NCI-H345 treated with DMSO at 0.1 percent for 48 hours (cell line): ENCODE data around the gene CDH12.
"Not testable (repeated sequence)": the region's sequence is repeated elsewhere in the genome, so short reads cannot be mapped to it uniquely, and the experiment has no call there.

Experiments used
- DNase-seq: peaks from one replicate; lab custom pipeline; 2025; ENCODE audit not compliant: unreplicated experiment; lab: John Stamatoyannopoulos, UW

CDH12 gene

DNA sequence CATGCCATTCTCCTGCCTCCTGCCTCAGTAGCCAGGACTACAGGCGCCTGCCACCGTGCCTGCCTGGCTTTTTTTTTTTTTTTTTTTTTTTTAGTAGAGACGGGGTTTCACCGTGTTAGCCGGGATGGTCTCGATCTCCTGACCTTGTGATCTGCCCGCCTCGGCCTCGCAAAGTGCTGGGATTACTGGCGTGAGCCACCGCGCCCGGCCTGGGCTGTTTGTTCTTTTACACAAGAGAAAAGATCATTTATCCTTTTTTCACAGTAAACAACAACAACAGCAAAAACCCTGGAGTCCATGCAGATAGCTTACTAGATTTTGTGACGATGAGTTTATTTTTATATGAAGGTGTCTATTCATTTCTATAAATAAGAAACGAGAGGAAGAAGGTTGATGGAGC is 538.1 kb downstream of the CDH12 start:
- DNase-seq: not testable (repeated sequence)

- DNase-seq: no peak
These were observed 538.6 kb downstream of the CDH12 start for GRCh38 chr5:22314548-22314947.

DNA sequence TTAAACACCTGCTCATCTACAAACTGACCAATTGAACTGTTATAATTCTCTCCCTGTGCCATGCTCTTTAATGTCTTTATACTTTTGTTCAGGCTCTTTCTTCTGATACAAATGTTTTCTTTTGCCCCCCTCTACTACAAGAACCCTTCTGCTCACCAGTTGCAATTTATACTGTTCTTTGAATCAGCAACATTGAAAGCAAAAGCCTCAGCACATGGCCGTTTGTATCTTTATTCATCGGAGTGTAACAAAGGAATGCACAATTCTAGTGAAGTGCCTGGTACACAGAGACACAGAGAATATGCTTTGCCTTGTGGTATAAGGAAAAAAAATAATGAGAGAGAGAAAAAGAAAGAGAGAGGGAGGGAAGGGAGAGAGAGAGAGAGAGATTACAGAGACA is 547.1 kb downstream of the CDH12 start:
- no peak for DNase-seq

DNA sequence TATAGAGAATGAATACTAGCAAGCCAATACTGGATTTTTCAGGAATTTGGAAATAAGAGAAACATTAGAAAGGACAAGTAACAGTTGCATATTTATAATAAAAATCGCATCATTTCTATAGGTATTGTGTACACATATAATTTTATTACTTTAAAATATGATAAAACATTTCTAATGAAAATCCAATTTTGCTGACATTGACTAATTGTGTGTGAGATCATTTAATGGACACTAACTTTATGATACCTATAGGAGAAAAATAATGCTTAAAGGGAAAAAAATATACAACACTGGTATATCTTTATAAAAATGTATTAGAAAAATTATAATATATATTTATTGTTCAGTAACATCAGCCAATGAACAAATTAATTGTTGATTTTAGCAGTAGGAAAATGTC is 557.3 kb downstream of the CDH12 start:
- no peak for DNase-seq

DNA sequence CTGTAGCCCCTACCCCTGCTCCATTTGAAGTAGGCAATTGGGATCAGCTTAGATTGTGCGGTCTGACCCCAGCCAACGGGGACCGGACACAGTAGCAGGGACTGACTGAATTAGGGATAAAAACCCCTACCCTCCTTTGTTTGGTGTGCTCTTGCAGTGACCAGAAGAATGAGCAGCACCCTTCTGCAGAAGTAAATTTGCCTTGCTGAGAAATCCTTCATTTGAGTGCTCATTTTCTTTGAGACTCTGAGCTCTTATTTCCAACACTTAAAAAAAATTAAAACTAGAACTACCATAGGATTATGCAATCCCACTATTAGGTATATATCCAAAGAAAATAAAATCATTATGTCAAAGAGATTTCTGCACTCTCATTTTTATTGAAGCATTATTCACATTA is 560.0 kb downstream of the CDH12 start:
- DNase-seq: no peak

- DNase-seq: no peak
These were observed 575.0 kb downstream of the CDH12 start for GRCh38 chr5:22278164-22278563.

- no peak for DNase-seq
These were observed 576.1 kb downstream of the CDH12 start for GRCh38 chr5:22277006-22277405.

DNA sequence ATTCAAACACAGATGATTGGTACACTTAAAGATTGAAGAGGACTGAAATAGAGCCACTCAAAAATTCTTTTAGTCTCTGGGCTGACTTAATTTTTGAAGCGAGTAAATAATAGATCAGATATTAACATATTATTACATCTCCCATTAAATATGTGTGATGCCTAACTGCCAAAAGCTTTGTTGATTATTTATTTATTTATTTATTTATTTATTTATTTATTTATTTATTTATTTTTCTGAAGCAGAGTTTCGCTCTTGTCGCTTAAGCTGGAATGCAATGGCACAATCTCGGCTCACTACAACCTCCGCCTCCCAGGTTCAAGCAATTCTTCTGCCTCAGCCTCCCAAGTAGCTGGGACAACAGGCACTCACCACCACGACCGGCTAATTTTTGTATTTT is 587.3 kb downstream of the CDH12 start:
- not testable (repeated sequence) for DNase-seq

GRCh38 chr5:22258139-22258538 is 595.0 kb downstream of the CDH12 start:
- DNase-seq: no peak

DNA sequence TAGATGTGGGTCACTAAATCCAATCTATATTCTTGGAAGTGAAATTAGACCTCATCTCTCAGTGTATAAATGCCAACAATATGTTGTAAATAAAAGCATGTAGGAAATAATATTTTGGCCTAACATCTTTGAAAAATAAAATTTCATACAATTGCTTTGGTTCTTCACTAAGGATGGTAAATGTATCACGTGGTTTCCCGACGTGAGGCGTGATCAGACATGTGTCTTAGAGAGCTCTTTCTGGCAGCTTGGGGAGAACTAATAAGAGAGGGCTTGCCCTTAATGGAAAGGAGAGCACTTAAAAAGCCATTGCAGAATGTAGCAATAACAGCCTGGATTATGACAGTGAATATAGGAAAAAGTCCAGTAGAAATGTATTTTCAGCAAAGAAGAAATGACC is 602.6 kb downstream of the CDH12 start:
- DNase-seq: no peak

- no peak for DNase-seq
These were observed 603.9 kb downstream of the CDH12 start for GRCh38 chr5:22249209-22249729.

- no peak for DNase-seq
These were observed 607.4 kb downstream of the CDH12 start for GRCh38 chr5:22245770-22246169.

DNA sequence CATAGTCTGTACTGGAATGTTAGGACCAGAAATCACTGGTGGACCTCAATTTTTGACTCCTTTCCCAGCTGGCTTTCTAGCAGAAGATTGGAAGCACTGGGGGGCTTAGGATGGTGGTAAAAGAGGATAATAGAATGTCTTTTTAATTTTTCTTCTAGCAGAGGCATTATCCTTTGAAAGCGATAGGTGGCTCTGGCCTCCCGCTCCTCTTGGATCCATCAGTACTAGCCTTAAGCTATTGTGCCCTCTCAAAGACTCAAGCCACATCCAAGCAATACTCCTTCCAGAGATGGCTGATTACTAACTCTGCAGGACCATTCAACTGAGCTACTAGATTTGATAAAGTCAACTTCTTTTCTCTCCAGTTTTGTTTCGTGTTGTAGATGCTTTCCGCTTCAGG is 610.6 kb downstream of the CDH12 start:
- no peak for DNase-seq

GRCh38 chr5:22238047-22238446 is 615.1 kb downstream of the CDH12 start:
- DNase-seq: no peak

DNA sequence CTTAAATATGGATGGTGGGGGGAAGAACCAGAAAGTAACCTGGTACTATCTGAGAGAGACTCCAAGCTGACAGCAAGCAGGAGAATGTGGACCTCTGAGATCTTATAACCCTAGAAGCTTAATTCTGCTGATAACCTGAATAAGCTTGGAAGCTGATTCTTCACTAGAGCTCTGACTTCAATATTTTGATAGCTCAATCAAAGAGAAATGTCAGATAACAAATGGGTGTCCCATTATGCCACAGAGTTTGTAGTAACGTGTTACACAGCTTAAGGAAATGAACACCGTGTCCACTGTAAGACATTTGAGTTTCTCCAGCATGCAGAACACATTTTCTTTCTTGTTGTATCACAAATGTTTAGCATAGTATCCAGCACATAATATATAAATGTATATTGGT is 626.7 kb downstream of the CDH12 start:
- DNase-seq: no peak

DNA sequence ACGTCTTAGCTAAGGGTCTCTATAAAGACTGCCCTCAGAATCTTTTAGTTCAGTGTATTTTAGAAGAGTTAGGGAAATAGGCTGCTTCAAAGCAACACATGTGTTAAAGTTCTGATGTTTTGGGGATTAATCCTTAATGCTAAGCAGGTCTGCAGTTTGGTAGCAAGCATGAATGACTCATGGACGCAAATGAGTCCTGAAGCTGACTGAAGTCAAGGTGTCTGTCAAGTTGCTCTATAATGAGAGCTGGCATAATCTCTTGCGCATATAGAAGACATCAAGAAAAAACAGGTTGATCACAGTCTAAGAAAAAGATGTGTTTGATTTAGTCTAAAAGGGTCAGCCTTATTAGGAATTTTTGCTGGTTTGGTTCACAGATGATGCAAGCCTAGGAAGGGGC is 630.1 kb downstream of the CDH12 start:
- DNase-seq: no peak

DNA sequence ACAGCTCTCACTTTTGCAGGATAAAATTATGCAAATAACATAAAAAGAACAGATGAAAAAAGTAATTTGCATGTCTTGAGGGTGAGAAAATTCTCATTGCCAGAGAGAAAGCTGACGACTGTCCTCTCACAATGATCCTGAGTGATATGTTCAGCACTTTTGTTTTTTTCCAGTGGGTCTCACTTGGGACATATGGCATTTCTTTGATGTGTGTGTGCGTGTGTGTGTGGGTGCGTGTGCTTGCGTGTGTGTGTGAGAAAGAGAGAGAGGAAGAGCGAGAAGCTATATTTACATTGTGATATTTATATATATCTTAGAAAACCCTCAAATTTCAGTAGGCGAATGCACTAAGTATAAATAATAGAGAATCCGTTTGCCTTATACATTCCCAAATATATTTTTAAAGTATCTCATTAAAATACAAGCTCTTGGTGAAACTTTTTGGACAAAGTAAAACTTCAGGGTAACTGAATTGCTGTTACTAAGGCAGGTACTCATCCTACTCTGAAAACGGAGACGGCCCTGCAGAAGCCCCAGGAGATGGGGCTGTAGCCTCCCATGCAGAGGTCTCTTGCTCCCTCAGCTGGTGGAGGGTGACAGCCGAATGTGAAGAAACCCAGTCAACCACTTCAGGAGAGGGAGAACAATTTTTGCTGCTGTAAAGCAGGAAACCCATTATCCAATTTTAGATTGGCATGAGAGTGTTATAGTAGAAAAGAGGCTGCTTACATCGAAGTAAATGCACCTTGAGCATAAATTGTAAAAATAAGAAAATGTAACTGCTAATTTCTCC is 639.2 kb downstream of the CDH12 start:
- not testable (repeated sequence) for DNase-seq

DNA sequence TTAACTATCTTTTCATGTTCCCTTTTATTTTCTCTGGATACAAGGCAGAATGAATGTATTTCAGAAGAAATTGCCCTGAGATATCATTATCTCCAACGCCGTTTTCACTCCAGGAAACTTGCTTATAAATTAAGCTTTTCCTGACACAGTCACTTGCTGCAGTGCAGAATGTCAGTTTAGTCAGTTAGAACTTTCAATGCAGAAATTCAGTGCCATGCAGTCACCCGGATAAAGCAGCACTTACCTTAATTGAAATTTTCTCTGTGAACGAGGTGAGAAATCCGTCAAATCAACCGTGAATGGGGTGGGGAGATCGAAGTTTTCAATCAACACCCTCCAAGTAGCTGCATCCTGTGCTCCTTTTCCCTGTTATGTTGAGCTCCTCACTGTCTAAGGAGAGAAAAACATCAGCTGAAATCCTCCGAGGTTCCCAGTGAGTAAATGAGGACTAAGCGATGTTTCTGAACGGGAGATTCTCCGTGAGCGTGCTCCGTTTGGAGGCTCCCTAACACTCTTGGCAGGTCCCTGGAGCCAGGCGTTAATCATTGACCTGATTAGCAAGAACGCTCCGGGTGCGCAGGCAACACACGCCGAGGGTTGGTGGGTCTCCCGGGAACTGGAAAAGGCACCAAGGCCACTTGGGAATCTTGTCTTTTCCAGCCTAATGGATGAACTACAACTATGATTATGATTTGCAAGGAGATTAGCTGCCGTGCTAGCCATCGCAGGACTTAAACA is 640.7 kb downstream of the CDH12 start:
- not testable (repeated sequence) for DNase-seq

- DNase-seq: not testable (repeated sequence)
These were observed 644.7 kb downstream of the CDH12 start for GRCh38 chr5:22208463-22208862.

- not testable (repeated sequence) for DNase-seq
These were observed 664.5 kb downstream of the CDH12 start for GRCh38 chr5:22188651-22189050.

GRCh38 chr5:22187632-22188228 is 665.4 kb downstream of the CDH12 start:
- DNase-seq: not testable (repeated sequence)

- DNase-seq: not testable (repeated sequence)
These were observed 683.9 kb downstream of the CDH12 start for GRCh38 chr5:22169226-22169625.
